Measurements from ENCODE around the gene SRP68.

GRCh38 chr17:76032780-76033108 is 39.6 kb downstream of the SRP68 start:
- TF ChIP-seq, protein P1, sequence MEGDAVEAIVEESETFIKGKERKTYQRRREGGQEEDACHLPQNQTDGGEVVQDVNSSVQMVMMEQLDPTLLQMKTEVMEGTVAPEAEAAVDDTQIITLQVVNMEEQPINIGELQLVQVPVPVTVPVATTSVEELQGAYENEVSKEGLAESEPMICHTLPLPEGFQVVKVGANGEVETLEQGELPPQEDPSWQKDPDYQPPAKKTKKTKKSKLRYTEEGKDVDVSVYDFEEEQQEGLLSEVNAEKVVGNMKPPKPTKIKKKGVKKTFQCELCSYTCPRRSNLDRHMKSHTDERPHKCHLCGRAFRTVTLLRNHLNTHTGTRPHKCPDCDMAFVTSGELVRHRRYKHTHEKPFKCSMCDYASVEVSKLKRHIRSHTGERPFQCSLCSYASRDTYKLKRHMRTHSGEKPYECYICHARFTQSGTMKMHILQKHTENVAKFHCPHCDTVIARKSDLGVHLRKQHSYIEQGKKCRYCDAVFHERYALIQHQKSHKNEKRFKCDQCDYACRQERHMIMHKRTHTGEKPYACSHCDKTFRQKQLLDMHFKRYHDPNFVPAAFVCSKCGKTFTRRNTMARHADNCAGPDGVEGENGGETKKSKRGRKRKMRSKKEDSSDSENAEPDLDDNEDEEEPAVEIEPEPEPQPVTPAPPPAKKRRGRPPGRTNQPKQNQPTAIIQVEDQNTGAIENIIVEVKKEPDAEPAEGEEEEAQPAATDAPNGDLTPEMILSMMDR (conservative IDR thresholded peaks at IDR 0.05; ENCODE audit: low read depth, low read length), result no peak
- TF ChIP-seq POLR2A (IDR thresholded peaks at IDR 0.05; ENCODE audit: low read depth, low read length), result no peak
- TF ChIP-seq RFX5 (IDR thresholded peaks at IDR 0.05; ENCODE audit: low read depth, low read length), result no peak

All from IMR-90 (cell line).